Pancreas (tissue), 10 donors: ENCODE data around the gene SLTM. TPM values are rescaled to one million over a fixed set of nuclear protein-coding genes. Genes with fewer than 3 reads are reported as not detected.
"Not testable (repeated sequence)": the region's sequence is repeated elsewhere in the genome, so short reads cannot be mapped to it uniquely, and the experiment has no call there.

Experiments used
- ATAC-seq, 4 donors: fragments of 200-7000 bp; cut with Tn5 transposase; one replicate each; pipeline versions ENCODE4 v1.8.0 to v1.9.1; 2020; ENCODE audit warnings: mild to moderate bottlenecking in 4 of 4, moderate library complexity in 4 of 4
- DNase-seq, 6 donors: peaks; one replicate each; pipeline ENCODE4 v3.0.0-alpha.2; 2020
- FAIRE-seq: peaks from 2 replicates; lab custom pipeline; 2012; peaks lifted over from hg19 to GRCh38; lab: Jason Lieb, UNC
- H3K27ac ChIP-seq, 4 donors: fragments of 200-600 bp; sonication (generic); 1 replicate in 3 of 4; 2 replicates in 1 of 4; pipeline versions ENCODE4 v1.5.0 to v1.8.0; 2020
- H3K27me3 ChIP-seq, 4 donors: fragments of 200-600 bp; one replicate each; pipeline ENCODE4 v1.8.0; 2021
- H3K36me3 ChIP-seq, 3 donors: fragments of 200-600 bp; sonication (generic) in 1 of 3; one replicate each; pipeline versions ENCODE4 v1.5.0 to v1.8.0; 2020 to 2021
- H3K4me1 ChIP-seq, 3 donors: fragments of 200-600 bp; one replicate each; pipeline ENCODE4 v1.8.0; 2021
- H3K4me3 ChIP-seq, 4 donors: fragments of 200-600 bp; sonication (generic) in 2 of 4; one replicate each; pipeline versions ENCODE4 v1.5.0 to v1.8.0; 2020 to 2021
- H3K9me3 ChIP-seq, 4 donors: fragments of 200-600 bp; one replicate each; pipeline ENCODE4 v1.8.0; 2021
- CTCF ChIP-seq, 4 donors: fragments of 200-600 bp; sonication (generic) in 3 of 4; IDR thresholded peaks; one replicate each; pipeline versions ENCODE4 v1.5.0 to v1.8.0; 2021; ENCODE audit warnings: antibody characterized with exemption in 4 of 4
- WGBS, 2 donors: extraction: QIAGEN DNeasy Blood & Tissue Kit; methylation state at CpG; one replicate each; pipeline ENCODE4 v1.1.7; 2013; 5-methylcytosine and 5-hydroxymethylcytosine counted together
- intact Hi-C, 3 donors: fragments of 100-400 bp; cut with DNase I; formaldehyde crosslinking; loops; one replicate each; pipeline versions ENCODE4 v1.11.1 to v1.14.2; 2022
- polyA plus RNA-seq, 2 donors: library from polyadenylated mRNA; stranded (reverse); fragments of 200-250 nt; gene quantifications; one replicate each; pipeline ENCODE4 v1.2.3, GENCODE V29; 2013
- total RNA-seq, 6 donors: library from RNA; stranded (reverse); fragmentation: NEBNext Ultra II Directional in 4 of 6; extraction: Animal tissue kit (Norgen Biotek cat#: 25700) in 4 of 6; gene quantifications; one replicate each; pipeline versions ENCODE4 v1.2.1 to v1.2.4, GENCODE V29; 2021 to 2023
- donor health status: healthy with polysubstance abuse.
- donor health status: DM: no; HTN: no; CAD: no; lungs with moderate emphysema.
- donor health status: DM: no; HTN: no; CAD: no.
- donor health status: control.
- donor health status: control.
- donor health status: Bipolar disorder and iron deficiency.
- donor health status: DM: yes; HTN: yes; CAD: no.
- donor health status: DM: no; HTN: no; CAD: no.
- donor health status: DM: no; HTN: no; CAD: no.
- donor health status: DM: yes; HTN: yes; CAD: no.

SLTM gene
- total and polyA plus RNA-seq, 8 donors, result 25.2 to 49.6 (median 33.3) TPM

GRCh38 chr15:58864602-58865424, 68.7 kb downstream of the SLTM start:
- no peak for TF ChIP-seq CTCF (IDR thresholded peaks at IDR 0.05)
- DNase-seq (peak; percentile 53 to 82 (median 67)), ATAC-seq (peak; percentile 76 to 81 (median 78)), FAIRE-seq (no peak)
- no peaks in the 10 kb centered on the region for H3K36me3 ChIP-seq
- no peaks in the 10 kb centered on the region for H3K9me3 ChIP-seq
- peak overlapping the region; percentile 21 to 47 (median 33) for H3K4me3 ChIP-seq
- H3K27ac ChIP-seq, result peak overlapping the region; percentile 69 to 80 (median 76)
- intact Hi-C loops, result no loop called here
- WGBS, 2 donors, result 11 to 12% methylated on average over 44 to 54 of the region's 54 CpGs
- H3K27me3 ChIP-seq, result no peaks in the 10 kb centered on the region
- H3K4me1 ChIP-seq, result peaks cover 0 to 4% (median 2%) of the 10 kb centered on the region in 3 donors

- H3K9me3 ChIP-seq, result no peaks in the 10 kb centered on the region
- WGBS, 2 donors, result 79 to 95% methylated on average over 2 of the region's 2 CpGs
- H3K27me3 ChIP-seq, result no peaks in the 10 kb centered on the region
- H3K36me3 ChIP-seq, result no peaks in the 10 kb centered on the region
- H3K4me3 ChIP-seq, result no peak overlapping the region
- H3K4me1 ChIP-seq, result peaks cover 0 to 4% (median 2%) of the 10 kb centered on the region in 3 donors
- no peak for FAIRE-seq
- TF ChIP-seq CTCF (IDR thresholded peaks at IDR 0.05), result no peak
- H3K27ac ChIP-seq, result no peak overlapping the region
- no peak for ATAC-seq
- intact Hi-C loops, result no loop called here
- no peak for DNase-seq
These were observed 71.2 kb downstream of the SLTM start for GRCh38 chr15:58862326-58862725.

GRCh38 chr15:58856621-58857020, 76.9 kb downstream of the SLTM start:
- H3K9me3 ChIP-seq, DNase-seq, intact Hi-C loops, H3K27ac ChIP-seq, H3K4me3 ChIP-seq, H3K4me1 ChIP-seq, ATAC-seq, H3K36me3 ChIP-seq, H3K27me3 ChIP-seq: not testable (repeated sequence)
- peak; percentile 93 for FAIRE-seq
- 8 to 12% methylated on average over 1 of the region's 1 CpG for WGBS, 2 donors

- FAIRE-seq (no peak), DNase-seq (no peak), ATAC-seq (no peak)
- H3K27me3 ChIP-seq, result no peaks in the 10 kb centered on the region
- H3K4me3 ChIP-seq, result no peak overlapping the region
- no peak for TF ChIP-seq CTCF (IDR thresholded peaks at IDR 0.05)
- no peak overlapping the region for H3K27ac ChIP-seq
- peaks cover 0 to 10% (median 0%) of the 10 kb centered on the region in 3 donors for H3K4me1 ChIP-seq
- H3K36me3 ChIP-seq, result no peaks in the 10 kb centered on the region
- no peaks in the 10 kb centered on the region for H3K9me3 ChIP-seq
- intact Hi-C loops, result no loop called here
These were observed 77.4 kb downstream of the SLTM start for GRCh38 chr15:58856086-58856485.

- WGBS, 2 donors, result 49 to 55% methylated on average over 4 of the region's 4 CpGs
- FAIRE-seq, result peak; percentile 13
- TF ChIP-seq CTCF (IDR thresholded peaks at IDR 0.05), result no peak
- Histone ChIP-seq H3K27me3 (no peaks in the 10 kb centered on the region), H3K36me3 (no peaks in the 10 kb centered on the region), H3K4me1 (peaks cover 0 to 10% (median 0%) of the 10 kb centered on the region in 3 donors), H3K4me3 (no peak overlapping the region), H3K9me3 (no peaks in the 10 kb centered on the region), H3K27ac (peak overlapping the region in 3 of 4 donors; percentile 1 to 62 (median 43))
- intact Hi-C loops, result loop anchor here in 1 of 3 donors (5.0 kb wide), 1 partner anchor 212 kb away; no protein-coding TSS in a partner anchor
- no peak for DNase-seq
- ATAC-seq, result peak; percentile 14 to 88 (median 68)
These were observed 78.9 kb downstream of the SLTM start for GRCh38 chr15:58854593-58854992.
